ENCODE results near the gene ZNF774.

- TF ChIP-seq ZNF318 (CRISPR knock-in tag; IDR thresholded peaks at IDR 0.05) = no peak
- no peak for TF ChIP-seq E2F5 (CRISPR knock-in tag; conservative IDR thresholded peaks at IDR 0.05)
- no peak for TF ChIP-seq HINFP (CRISPR knock-in tag; IDR thresholded peaks at IDR 0.05; ENCODE audit: low read depth)
- TF ChIP-seq ATF7 (IDR thresholded peaks at IDR 0.05) = no peak
- no peak for TF ChIP-seq ATF7 (CRISPR knock-in tag; IDR thresholded peaks at IDR 0.05)
- TF ChIP-seq HOXA5 (CRISPR knock-in tag; IDR thresholded peaks at IDR 0.05) = no peak
- no peak for TF ChIP-seq BORCS8-MEF2B (CRISPR knock-in tag; IDR thresholded peaks at IDR 0.05)
- no peak for TF ChIP-seq FOXK2 (IDR thresholded peaks at IDR 0.05)
- no peak for TF ChIP-seq ZNF576 (CRISPR knock-in tag; IDR thresholded peaks at IDR 0.05)
- TF ChIP-seq EP300 (IDR thresholded peaks at IDR 0.05; ENCODE audit: low read depth in 2 of 2, low read length in 2 of 2) = no peak
- no peak for TF ChIP-seq EP300 (CRISPR knock-in tag; IDR thresholded peaks at IDR 0.05; ENCODE audit: borderline replicate concordance)
- TF ChIP-seq ZNF281 (CRISPR knock-in tag; IDR thresholded peaks at IDR 0.05; ENCODE audit: borderline replicate concordance) = no peak
- TF ChIP-seq SP2 (CRISPR knock-in tag; IDR thresholded peaks at IDR 0.05) = no peak
- no peak for TF ChIP-seq HDAC6 (IDR thresholded peaks at IDR 0.05; ENCODE audit: low read depth, low read length)
These were observed 15.5 kb downstream of the ZNF774 start for GRCh38 chr15:90367576-90367975.
